AG04449 (cell line): ENCODE results near the gene CEACAM1.
"Not testable (repeated sequence)": the region's sequence is repeated elsewhere in the genome, so short reads cannot be mapped to it uniquely, and the experiment has no call there.

ENCODE experiments used
- CTCF ChIA-PET: fragments of 350-600 bp; formaldehyde crosslinking; extraction: SDS; loops from one replicate; lab custom pipeline; 2021; ENCODE audit warnings: antibody characterized with exemption; lab: Yijun Ruan, JAX
- POLR2A ChIA-PET: fragments of 400-600, 350-600 bp; formaldehyde crosslinking; extraction: SDS; loops from one replicate; lab custom pipeline; 2020; ENCODE audit warnings: antibody characterized with exemption, inconsistent platforms; lab: Yijun Ruan, JAX
- DNase-seq: peaks from one replicate; pipeline ENCODE4 v3.0.0-alpha.2; 2010; ENCODE audit warnings: low read depth, low spot score
- H3K4me3 ChIP-seq: 2 replicates; pipeline ENCODE4 v1.5.1; 2011; ENCODE audit warnings: low read depth, mild to moderate bottlenecking, control low read depth, low read length
- CTCF ChIP-seq: IDR thresholded peaks from one replicate; pipeline ENCODE4 v1.5.1; 2011; ENCODE audit warnings: mild to moderate bottlenecking, moderate library complexity, low read length, control low read depth, inconsistent platforms; ENCODE audit not compliant: insufficient read depth; ENCODE audit errors: missing control alignments

CEACAM1 gene

GRCh38 chr19:42558450-42559150 lies 30.3 kb upstream of the CEACAM1 start:
- DNase-seq = no peak
- no peak overlapping the region for H3K4me3 ChIP-seq
- TF ChIP-seq CTCF = no peak
- ChIA-PET CTCF (interaction anchor here (0.7 to 1.8 kb wide), 4 partner anchors 11 to 47 kb away, joined by 3 to 5 read pairs (median 4); no protein-coding TSS in a partner anchor), POLR2A (no interaction called here)

DNA sequence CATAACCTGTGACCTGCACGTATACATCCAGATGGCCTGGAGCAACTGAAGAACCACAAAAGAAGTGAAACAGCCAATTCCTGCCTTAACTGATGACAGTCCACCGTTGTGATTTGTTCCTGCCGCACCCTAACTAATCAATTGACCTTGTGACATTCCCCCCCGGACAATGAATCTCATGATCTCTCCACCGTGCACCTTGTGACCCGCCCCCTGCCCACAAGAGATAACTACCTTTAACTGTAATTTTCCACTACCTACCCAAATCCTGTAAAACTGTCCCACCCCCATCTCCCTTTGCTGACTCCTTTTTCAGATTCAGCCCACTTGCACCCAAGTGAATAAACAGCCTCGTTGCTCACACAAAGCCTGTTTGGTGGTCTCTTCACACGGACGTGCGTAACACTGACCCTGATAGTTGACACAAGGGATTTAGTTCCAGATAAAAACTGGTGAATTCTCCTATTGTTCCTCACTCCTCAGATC lies 29.1 kb upstream of the CEACAM1 start:
- CTCF ChIA-PET, POLR2A ChIA-PET, H3K4me3 ChIP-seq, DNase-seq: not testable (repeated sequence)

DNA sequence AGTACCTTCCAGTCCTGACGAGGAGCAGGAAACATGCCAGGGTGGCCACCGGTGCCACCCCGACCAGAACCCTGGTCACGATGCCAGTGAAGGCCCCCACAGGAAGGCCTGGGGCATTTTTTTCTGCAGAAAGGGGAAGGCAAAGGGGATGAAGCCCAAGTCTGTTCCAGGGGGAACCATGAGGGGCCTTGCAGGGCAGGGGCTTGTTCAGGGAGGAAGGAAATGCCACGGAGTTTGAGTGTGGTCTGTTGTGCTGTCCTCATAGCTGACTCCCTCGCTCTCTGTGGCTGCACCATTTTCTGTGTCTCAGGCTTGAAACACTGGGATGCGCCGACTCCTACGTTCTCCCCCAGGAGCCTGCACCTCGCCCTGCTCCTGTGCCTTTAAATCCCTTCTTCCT lies 27.5 kb upstream of the CEACAM1 start:
- ChIA-PET CTCF (interaction anchor here (0.7 to 2.1 kb wide), 5 partner anchors 8 to 105 kb away, joined by 3 to 6 read pairs (median 3); no protein-coding TSS in a partner anchor), POLR2A (no interaction called here)
- no peak for TF ChIP-seq CTCF
- no peak overlapping the region for H3K4me3 ChIP-seq
- DNase-seq = no peak

DNA sequence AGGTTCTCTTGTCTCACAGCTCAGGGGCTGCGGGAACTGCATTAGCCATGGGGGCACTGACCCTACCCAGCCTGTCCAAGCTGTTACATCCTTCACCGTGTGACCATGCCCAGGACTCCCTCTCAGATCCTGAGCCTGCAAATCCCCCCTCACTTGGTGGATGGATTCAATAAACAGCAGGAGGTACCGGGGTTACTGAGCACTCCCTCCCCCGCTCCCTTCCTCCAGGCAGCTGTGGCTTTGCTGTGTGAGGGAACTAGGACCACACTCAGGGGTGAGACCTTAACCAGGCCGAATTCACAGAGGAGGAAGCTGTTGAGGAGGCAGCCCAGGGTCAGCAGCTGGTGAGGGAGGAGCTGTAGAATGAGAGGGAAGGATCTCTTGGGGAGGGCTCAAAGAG lies 27.0 kb upstream of the CEACAM1 start:
- no peak overlapping the region for H3K4me3 ChIP-seq
- CTCF ChIA-PET = interaction anchor here (0.7 to 2.1 kb wide), 4 partner anchors 8 to 104 kb away, joined by 3 to 6 read pairs (median 4); no protein-coding TSS in a partner anchor
- POLR2A ChIA-PET = no interaction called here
- no peak for TF ChIP-seq CTCF
- DNase-seq = no peak

- CTCF ChIA-PET = interaction anchor here (1.2 to 1.3 kb wide), 2 partner anchors 9 to 114 kb away, joined by 3 read pairs; no protein-coding TSS in a partner anchor
- TF ChIP-seq CTCF = no peak
- no peak overlapping the region for H3K4me3 ChIP-seq
- POLR2A ChIA-PET = no interaction called here
- DNase-seq = no peak
Observed at GRCh38 chr19:42554046-42554575, 25.8 kb upstream of the CEACAM1 start.

DNA sequence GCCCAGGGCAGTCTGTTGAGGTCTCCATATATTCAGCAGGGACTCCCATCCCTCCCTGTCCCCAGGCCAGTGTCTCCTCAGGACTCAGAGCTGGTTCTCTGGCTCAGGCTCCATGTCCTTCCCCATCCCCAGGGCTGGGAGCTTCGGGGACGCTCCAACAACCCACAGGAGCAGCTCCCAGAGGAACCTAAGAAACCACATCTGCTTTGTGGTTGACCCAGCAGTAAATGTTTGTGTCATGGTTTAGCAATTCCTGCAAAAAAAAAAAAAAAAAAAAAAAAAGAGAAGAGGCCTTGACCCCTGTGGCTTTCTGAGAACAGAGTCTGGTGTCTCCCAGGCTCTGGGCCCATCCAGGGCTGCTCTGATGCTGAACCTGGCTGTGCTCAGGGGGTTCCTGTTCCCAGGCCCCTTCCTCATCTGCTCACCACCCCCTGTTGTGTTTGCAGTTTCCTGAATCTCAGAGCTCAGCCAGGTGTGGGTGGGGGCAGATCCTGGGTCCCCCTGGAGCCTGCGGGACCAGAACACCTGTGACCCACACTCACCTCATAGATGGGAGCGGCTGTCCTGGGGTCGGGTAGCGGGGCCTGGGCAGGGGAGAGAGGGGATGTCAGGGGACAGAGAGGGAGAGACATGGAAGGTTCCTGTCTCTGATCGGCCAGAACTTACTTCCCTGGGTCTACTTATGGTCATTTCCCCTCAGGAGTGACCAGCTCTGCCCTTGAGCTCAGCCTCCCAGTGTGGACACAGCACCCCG lies 25.2 kb upstream of the CEACAM1 start:
- H3K4me3 ChIP-seq = no peak overlapping the region
- TF ChIP-seq CTCF = no peak
- POLR2A ChIA-PET = no interaction called here
- CTCF ChIA-PET = interaction anchor here (1.2 to 1.3 kb wide), 2 partner anchors 10 to 113 kb away, joined by 3 read pairs; no protein-coding TSS in a partner anchor
- peak; percentile 24 for DNase-seq
